ENCODE data around the gene CDX1.

CDX1 gene

GRCh38 chr5:150186137-150186536, 19.6 kb downstream of the CDX1 start:
- H3K9me3 ChIP-seq, result no peaks in the 10 kb centered on the region
- H3K4me3 ChIP-seq (ENCODE audit: low read depth, low read length), result no peak overlapping the region
- DNase-seq, result no peak
- no peaks in the 10 kb centered on the region for H3K4me1 ChIP-seq
- peaks cover 18% of the 10 kb centered on the region for H3K27me3 ChIP-seq
- no peak for TF ChIP-seq CTCF (IDR thresholded peaks at IDR 0.05; ENCODE audit: low read depth, low read length)
- no peaks in the 10 kb centered on the region for H3K36me3 ChIP-seq

- no peak for TF ChIP-seq CTCF (IDR thresholded peaks at IDR 0.05; ENCODE audit: low read depth, low read length)
- Histone ChIP-seq H3K27me3 (peaks cover 18% of the 10 kb centered on the region), H3K4me1 (no peaks in the 10 kb centered on the region), H3K36me3 (no peaks in the 10 kb centered on the region), H3K9me3 (no peaks in the 10 kb centered on the region), H3K4me3 (ENCODE audit: low read depth, low read length) (no peak overlapping the region)
- no peak for DNase-seq
Measured at GRCh38 chr5:150186897-150187296, 20.3 kb downstream of the CDX1 start.

GRCh38 chr5:150188146-150188842, 21.7 kb downstream of the CDX1 start:
- Histone ChIP-seq H3K36me3 (no peaks in the 10 kb centered on the region), H3K4me1 (no peaks in the 10 kb centered on the region), H3K27me3 (peaks cover 18% of the 10 kb centered on the region), H3K9me3 (no peaks in the 10 kb centered on the region), H3K4me3 (ENCODE audit: low read depth, low read length) (no peak overlapping the region)
- no peak for DNase-seq
- no peak for TF ChIP-seq CTCF (IDR thresholded peaks at IDR 0.05; ENCODE audit: low read depth, low read length)

- H3K9me3 ChIP-seq, result no peaks in the 10 kb centered on the region
- H3K4me3 ChIP-seq (ENCODE audit: low read depth, low read length), result no peak overlapping the region
- peaks cover 18% of the 10 kb centered on the region for H3K27me3 ChIP-seq
- H3K36me3 ChIP-seq, result no peaks in the 10 kb centered on the region
- no peaks in the 10 kb centered on the region for H3K4me1 ChIP-seq
- DNase-seq, result no peak
- no peak for TF ChIP-seq CTCF (IDR thresholded peaks at IDR 0.05; ENCODE audit: low read depth, low read length)
Measured at GRCh38 chr5:150189326-150189725, 22.7 kb downstream of the CDX1 start.

- H3K27me3 ChIP-seq, result peaks cover 18% of the 10 kb centered on the region
- no peak within 1 kb of the TSS for H3K4me3 ChIP-seq (ENCODE audit: low read depth, low read length)
- no peaks in the 10 kb centered on the region for H3K9me3 ChIP-seq
- DNase-seq, result peak; percentile 39
- no peak for TF ChIP-seq CTCF (IDR thresholded peaks at IDR 0.05; ENCODE audit: low read depth, low read length)
- H3K4me1 ChIP-seq, result no peaks in the 10 kb centered on the region
- H3K36me3 ChIP-seq, result no peaks in the 10 kb centered on the region
Measured at GRCh38 chr5:150189728-150190502, 23.3 kb downstream of the CDX1 start, which contains the start of gene SLC6A7. SLC6A7 (plus strand) TSS chr5:150190062; CDS start chr5:150190328, 266 bp downstream.

- no peak for TF ChIP-seq CTCF (IDR thresholded peaks at IDR 0.05; ENCODE audit: low read depth, low read length)
- Histone ChIP-seq H3K4me1 (no peaks in the 10 kb centered on the region), H3K36me3 (no peaks in the 10 kb centered on the region), H3K27me3 (peaks cover 18% of the 10 kb centered on the region), H3K4me3 (ENCODE audit: low read depth, low read length) (no peak overlapping the region), H3K9me3 (no peaks in the 10 kb centered on the region)
- no peak for DNase-seq
Measured at GRCh38 chr5:150190503-150190979, 24.0 kb downstream of the CDX1 start.
